IMR-90 (cell line): ENCODE measurements around the gene DDX20. TPM values are rescaled to one million over a fixed set of nuclear protein-coding genes. Genes with fewer than 3 reads are reported as not detected.
"Not testable (repeated sequence)": the region's sequence is repeated elsewhere in the genome, so short reads cannot be mapped to it uniquely, and the experiment has no call there.

ENCODE experiments used
- ATAC-seq: fragments of 200-7000 bp; cut with Tn5 transposase; 2 replicates; pipeline ENCODE4 v1.9.1; 2020; ENCODE audit warnings: low read depth, mild to moderate bottlenecking, moderate library complexity
- BruUV-seq: library from RNA; stranded (reverse); fragments of 400-500 nt; replicated peaks from 2 replicates; lab custom pipeline; 2021; lab: Mats Ljungman, UMichigan
- CTCF ChIA-PET: fragments of 300-600 bp; formaldehyde crosslinking; extraction: SDS; loops from one replicate; lab custom pipeline; 2021; ENCODE audit warnings: antibody characterized with exemption; lab: Yijun Ruan, JAX
- POLR2A ChIA-PET: fragments of 300-600 bp; sonication (Branson Sonifier 250); formaldehyde crosslinking; loops from one replicate; lab custom pipeline; 2022; ENCODE audit warnings: antibody characterized with exemption; ENCODE audit not compliant: unreplicated experiment; lab: Charles Lee
- DNase-seq: peaks from one replicate; pipeline ENCODE4 v3.0.0; 2013
- H2AFZ ChIP-seq: replicated peaks from 2 replicates; pipeline ENCODE3; 2013; ENCODE audit warnings: low read length, mild to moderate bottlenecking; ENCODE audit not compliant: poor library complexity
- H2AK5ac ChIP-seq: 2 replicates; pipeline ENCODE4 v1.6.1; 2013; ENCODE audit warnings: low read depth, low read length, inconsistent platforms
- H2AK9ac ChIP-seq: replicated peaks from 2 replicates; pipeline ENCODE3; 2013; ENCODE audit warnings: mild to moderate bottlenecking, low read depth, low read length, moderate library complexity; ENCODE audit not compliant: poor library complexity
- H2BK120ac ChIP-seq: 2 replicates; pipeline ENCODE4 v1.6.1; 2013; ENCODE audit warnings: low read depth, low read length, inconsistent platforms
- H2BK15ac ChIP-seq: 3 replicates; pipeline ENCODE4 v1.6.1; 2013; ENCODE audit warnings: low read depth, low read length, inconsistent platforms
- H2BK20ac ChIP-seq: 2 replicates; pipeline ENCODE4 v1.6.1; 2013; ENCODE audit warnings: low read depth, mild to moderate bottlenecking, inconsistent platforms, low read length, moderate library complexity
- H2BK5ac ChIP-seq: 2 replicates; pipeline ENCODE4 v1.6.1; 2013; ENCODE audit warnings: mild to moderate bottlenecking, low read depth, low read length, inconsistent platforms; ENCODE audit not compliant: poor library complexity, severe bottlenecking
- H3K14ac ChIP-seq: replicated peaks from 2 replicates; pipeline ENCODE4 v1.6.1; 2013; ENCODE audit warnings: low read depth, low read length, inconsistent platforms
- H3K18ac ChIP-seq: 2 replicates; pipeline ENCODE4 v1.6.1; 2013; ENCODE audit warnings: low read depth, low read length, control low read depth
- H3K23ac ChIP-seq: 2 replicates; pipeline ENCODE4 v1.6.1; 2013; ENCODE audit warnings: low read depth, low read length, inconsistent platforms
- H3K27ac ChIP-seq: 2 replicates; pipeline ENCODE4 v1.5.1; 2013; ENCODE audit warnings: mild to moderate bottlenecking, control low read depth, low read length; ENCODE audit not compliant: insufficient read depth
- H3K27me3 ChIP-seq: 2 replicates; pipeline ENCODE4 v1.6.1; 2013; ENCODE audit warnings: low read length; ENCODE audit not compliant: control insufficient read depth, insufficient read depth
- H3K36me3 ChIP-seq: 2 replicates; pipeline ENCODE4 v1.6.1; 2013; ENCODE audit warnings: low read length, mixed read lengths; ENCODE audit not compliant: control insufficient read depth, insufficient read depth
- H3K4ac ChIP-seq: 2 replicates; pipeline ENCODE4 v1.6.1; 2013; ENCODE audit warnings: low read depth, low read length, inconsistent platforms
- H3K4me1 ChIP-seq: 2 replicates; pipeline ENCODE4 v1.6.1; 2013; ENCODE audit warnings: low read length, mixed read lengths; ENCODE audit not compliant: control insufficient read depth, insufficient read depth
- H3K4me2 ChIP-seq: 2 replicates; pipeline ENCODE4 v1.6.1; 2013; ENCODE audit warnings: low read depth, mild to moderate bottlenecking, control low read depth, low read length, moderate library complexity
- H3K4me3 ChIP-seq: 2 replicates; pipeline ENCODE4 v1.5.1; 2013; ENCODE audit warnings: low read depth, mild to moderate bottlenecking, control low read depth, low read length, moderate library complexity; ENCODE audit not compliant: insufficient read depth
- H3K56ac ChIP-seq: 2 replicates; pipeline ENCODE4 v1.6.1; 2013; ENCODE audit warnings: low read length, inconsistent platforms; ENCODE audit not compliant: insufficient read depth; ENCODE audit errors: extremely low read depth
- H3K79me1 ChIP-seq, 2 experiments: 2 replicates each; pipeline ENCODE4 v1.6.1; 2013; ENCODE audit warnings: low read length in 2 of 2, inconsistent platforms in 1 of 2, low read depth in 1 of 2
- H3K9ac ChIP-seq: 2 replicates; pipeline ENCODE4 v1.6.1; 2013; ENCODE audit warnings: low read depth, low read length, control low read depth
- H3K9me1 ChIP-seq: 2 replicates; pipeline ENCODE4 v1.6.1; 2013; ENCODE audit warnings: low read length, inconsistent platforms; ENCODE audit not compliant: insufficient read depth
- H3K9me3 ChIP-seq: 2 replicates; pipeline ENCODE4 v1.6.1; 2013; ENCODE audit warnings: low read length; ENCODE audit not compliant: control insufficient read depth, insufficient read depth
- H4K20me1 ChIP-seq: 2 replicates; pipeline ENCODE4 v1.6.1; 2013; ENCODE audit warnings: low read length, inconsistent platforms; ENCODE audit not compliant: insufficient read depth
- H4K5ac ChIP-seq: 2 replicates; pipeline ENCODE4 v1.6.1; 2013; ENCODE audit warnings: mild to moderate bottlenecking, low read depth, low read length, control low read depth
- H4K8ac ChIP-seq, 2 experiments: 2 replicates each; pipeline ENCODE4 v1.6.1; 2013; ENCODE audit warnings: low read depth in 2 of 2, low read length in 2 of 2, control low read depth in 1 of 2, inconsistent platforms in 1 of 2
- H4K91ac ChIP-seq: 2 replicates; pipeline ENCODE4 v1.6.1; 2013; ENCODE audit warnings: low read depth, low read length, inconsistent platforms; ENCODE audit not compliant: insufficient read depth
- MAFK ChIP-seq: IDR thresholded peaks from 2 replicates; pipeline ENCODE4 v1.6.1; 2012; ENCODE audit warnings: low read depth, low read length, improper control_type of control experiment
- NFE2L2 ChIP-seq: fragments of 150-350 bp; IDR thresholded peaks from 2 replicates; pipeline ENCODE4 v1.6.1; 2016; ENCODE audit warnings: low read depth, mild to moderate bottlenecking, low read length
- POLR2A ChIP-seq: IDR thresholded peaks from 2 replicates; pipeline ENCODE4 v1.6.1; 2012; ENCODE audit warnings: mild to moderate bottlenecking, low read depth, low read length
- SMC3 ChIP-seq: fragments of 150-350 bp; IDR thresholded peaks from 2 replicates; pipeline ENCODE4 v1.6.1; 2016; ENCODE audit warnings: low read depth, mild to moderate bottlenecking, antibody characterized with exemption, low read length, moderate library complexity
- WGBS, 2 experiments: methylation state at CpG; one replicate each; pipeline versions ENCODE4 v1.1.5 to v1.1.7; 2013; ENCODE audit warnings: missing lambda C conversion rate in 2 of 2; ENCODE audit not compliant: insufficient read length in 1 of 2; ENCODE audit errors: extremely low coverage in 2 of 2; 5-methylcytosine and 5-hydroxymethylcytosine counted together
- dilution Hi-C: fragments of 300-500 bp; cut with HindIII; formaldehyde crosslinking; loops from one replicate; pipeline ENCODE4 v1.14.3; 2018; ENCODE audit warnings: low sequenced_read_pairs; ENCODE audit not compliant: unreplicated experiment
- in situ Hi-C: fragments of 300-500 bp; cut with MboI; formaldehyde crosslinking; loops from 3 replicates; pipeline ENCODE4 v1.14.3; 2019; ENCODE audit warnings: low sequenced_read_pairs, inconsistent platforms, mixed read lengths
- intact Hi-C: fragments of 100-400 bp; cut with micrococcal nuclease; formaldehyde crosslinking; loops from 2 replicates; pipeline ENCODE4 v1.10.0; 2022
- polyA plus RNA-seq, 3 experiments: library from polyadenylated mRNA; depleted of rRNA; stranded (reverse); fragments of >200 nt; gene quantifications; 2 replicates each; pipeline ENCODE4 v1.2.3, GENCODE V29; 2012; ENCODE audit warnings: low replicate concordance in 1 of 3
- total RNA-seq: library from RNA; depleted of rRNA; stranded (reverse); fragments of >200 nt; gene quantifications from 2 replicates; pipeline ENCODE4 v1.2.3, GENCODE V29; 2012

The DDX20 gene
- total and polyA plus RNA-seq, 2 of the 4 experiments (the other 2 are of a cell fraction), result 5.7 to 10.9 TPM

DNA sequence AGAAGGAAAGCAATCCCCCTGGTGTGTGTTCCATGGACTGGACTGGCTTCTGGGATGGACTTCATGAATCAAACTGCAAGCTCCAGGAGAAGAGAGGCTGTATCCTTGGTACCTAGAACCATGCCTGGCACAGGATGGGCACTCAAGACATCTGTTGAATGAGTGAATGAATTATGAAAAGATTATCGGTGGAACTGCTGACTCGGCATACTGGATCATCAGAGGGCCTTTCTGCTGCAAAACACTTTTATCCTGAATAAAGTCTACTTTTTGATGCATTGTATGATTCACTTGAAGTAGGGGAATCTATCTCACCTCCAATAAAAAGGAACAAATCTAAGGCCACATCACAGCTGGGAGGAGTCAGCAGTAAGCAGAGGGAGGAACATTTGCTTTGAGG, 42.9 kb downstream of the DDX20 start:
- Histone ChIP-seq H4K8ac (no peak overlapping the region), H3K36me3 (no peaks in the 10 kb centered on the region), H3K9me3 (no peaks in the 10 kb centered on the region), H3K4me2 (no peak overlapping the region), H3K9me1 (no peaks in the 10 kb centered on the region), H3K4me3 (no peak overlapping the region), H3K4me1 (no peaks in the 10 kb centered on the region), H3K27ac (no peak overlapping the region), H3K23ac (no peak overlapping the region), H3K56ac (no peak overlapping the region), H2BK20ac (no peak overlapping the region), H2AK9ac (no peak overlapping the region), H3K27me3 (peaks cover 26% of the 10 kb centered on the region), H3K9ac (no peak overlapping the region), H2BK5ac (no peak overlapping the region), H4K91ac (no peak overlapping the region), H2BK15ac (no peak overlapping the region), H3K4ac (no peak overlapping the region), H4K20me1 (no peaks in the 10 kb centered on the region), H3K79me1 (no peaks in the 10 kb centered on the region), H2BK120ac (no peak overlapping the region), H3K18ac (no peak overlapping the region), H4K5ac (no peak overlapping the region), H2AK5ac (no peak overlapping the region), H2AFZ (no peak overlapping the region), H3K14ac (no peak overlapping the region)
- no peak for TF ChIP-seq SMC3
- no peak for TF ChIP-seq NFE2L2
- peak; percentile 95 for TF ChIP-seq MAFK
- TF ChIP-seq POLR2A, result no peak
- dilution Hi-C loops, result no loop called here
- POLR2A ChIA-PET, result no interaction called here
- ATAC-seq, result no peak
- DNase-seq, result no peak
- in situ Hi-C loops, result no loop called here
- intact Hi-C loops, result no loop called here
- WGBS, 2 experiments, result no CpG with 5 or more reads among the region's 2 CpGs
- BruUV-seq, result no TSS peak
- CTCF ChIA-PET, result no interaction called here

DNA sequence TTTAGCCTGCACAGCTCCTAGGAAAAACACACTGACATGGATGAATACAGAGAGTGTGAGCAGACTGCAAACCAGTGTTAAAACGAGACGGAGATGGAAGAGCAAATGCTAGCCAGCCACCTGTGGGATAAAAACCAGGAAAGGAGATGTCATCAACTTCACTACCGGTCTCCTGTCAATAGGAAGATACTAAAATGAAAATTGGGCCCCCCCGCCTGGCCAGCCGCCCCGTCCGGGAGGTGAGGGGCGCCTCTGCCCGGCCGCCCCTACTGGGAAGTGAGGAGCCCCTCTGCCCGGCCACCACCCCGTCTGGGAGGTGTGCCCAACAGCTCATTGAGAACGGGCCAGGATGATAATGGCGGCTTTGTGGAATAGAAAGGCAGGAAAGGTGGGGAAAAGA, 44.0 kb downstream of the DDX20 start:
- H2AK5ac ChIP-seq, H3K56ac ChIP-seq, H3K23ac ChIP-seq, H4K91ac ChIP-seq, H3K4me1 ChIP-seq, in situ Hi-C loops, H3K18ac ChIP-seq, H3K36me3 ChIP-seq, H3K9ac ChIP-seq, H3K4ac ChIP-seq, H2BK20ac ChIP-seq, intact Hi-C loops, BruUV-seq, H3K79me1 ChIP-seq, H2BK15ac ChIP-seq, H3K9me3 ChIP-seq, H2BK120ac ChIP-seq, H3K4me2 ChIP-seq, H4K20me1 ChIP-seq, H3K14ac ChIP-seq, H4K5ac ChIP-seq, ATAC-seq, H4K8ac ChIP-seq, H2AK9ac ChIP-seq, POLR2A ChIA-PET, H3K4me3 ChIP-seq, H3K27ac ChIP-seq, H2BK5ac ChIP-seq, H2AFZ ChIP-seq, H3K9me1 ChIP-seq, DNase-seq, CTCF ChIA-PET, dilution Hi-C loops: not testable (repeated sequence)
- H3K27me3 ChIP-seq, result peaks cover 26% of the 10 kb centered on the region
- WGBS, 2 experiments, result 50% methylated on average over 2 of the region's 14 CpGs; no CpG with 5 or more reads in 1 of the 2 experiments
